A673 (cell line): Measurements from ENCODE around the gene CCHCR1.

Source experiments
- CTCF ChIP-seq: fragments of 300-800, 200-600 bp; sonication (generic); conservative IDR thresholded peaks from 2 replicates; pipeline ENCODE4 v1.5.1; 2017; ENCODE audit warnings: low read depth, mild to moderate bottlenecking, antibody characterized with exemption, low read length, moderate library complexity, mixed read lengths
- EZH2 ChIP-seq: fragments of 200-600 bp; sonication (generic); IDR thresholded peaks from 2 replicates; pipeline ENCODE4 v1.6.1; 2017; ENCODE audit warnings: borderline replicate concordance, low read depth, mild to moderate bottlenecking, mixed read lengths, antibody characterized with exemption, low read length; ENCODE audit not compliant: poor library complexity, severe bottlenecking

DNA sequence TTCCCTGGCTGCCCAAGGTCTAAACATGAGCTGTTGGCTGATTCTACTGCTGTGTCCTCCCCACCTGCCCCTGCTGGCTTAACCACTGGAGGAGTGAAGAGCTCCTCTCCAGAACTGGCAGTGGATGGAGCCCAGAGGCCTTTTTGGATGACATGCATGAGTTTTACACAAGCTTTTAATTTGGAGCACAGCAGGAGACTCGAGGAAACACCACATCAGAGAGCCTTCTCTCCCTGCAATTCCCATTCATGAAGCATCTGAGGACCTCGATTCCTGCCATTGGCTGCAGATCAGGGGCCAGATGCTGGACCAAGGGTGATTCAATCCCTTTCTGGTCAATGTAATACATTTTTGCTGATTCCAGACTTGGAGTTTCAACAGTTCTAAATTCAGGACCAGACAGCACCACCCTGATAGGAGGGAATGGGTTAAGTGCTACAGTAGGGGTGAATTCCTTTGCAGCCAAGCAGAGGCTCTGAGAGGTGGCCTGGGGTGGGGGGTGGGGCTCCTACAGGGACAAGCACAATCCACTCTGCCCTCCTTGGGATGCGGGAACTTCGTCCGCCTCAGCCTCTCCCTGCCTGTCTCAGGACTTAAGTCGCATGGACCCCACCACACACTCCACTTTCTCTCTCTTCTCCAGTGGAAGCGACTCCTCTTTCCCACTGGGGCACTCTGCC lies 43.6 kb downstream of the CCHCR1 start:
- TF ChIP-seq EZH2 (no peak), CTCF (no peak)
